IMR-90 (cell line): ENCODE results near the gene VEGFC.

Experiments used
- POLR2A ChIP-seq: IDR thresholded peaks from 2 replicates; pipeline ENCODE4 v1.6.1; 2012; ENCODE audit warnings: mild to moderate bottlenecking, low read depth, low read length
- TF ChIP-seq, protein P1 (sequence below): conservative IDR thresholded peaks from 2 replicates; pipeline ENCODE4 v1.5.1; 2012; ENCODE audit warnings: mild to moderate bottlenecking, low read depth, low read length, improper control_type of control experiment

DNA sequence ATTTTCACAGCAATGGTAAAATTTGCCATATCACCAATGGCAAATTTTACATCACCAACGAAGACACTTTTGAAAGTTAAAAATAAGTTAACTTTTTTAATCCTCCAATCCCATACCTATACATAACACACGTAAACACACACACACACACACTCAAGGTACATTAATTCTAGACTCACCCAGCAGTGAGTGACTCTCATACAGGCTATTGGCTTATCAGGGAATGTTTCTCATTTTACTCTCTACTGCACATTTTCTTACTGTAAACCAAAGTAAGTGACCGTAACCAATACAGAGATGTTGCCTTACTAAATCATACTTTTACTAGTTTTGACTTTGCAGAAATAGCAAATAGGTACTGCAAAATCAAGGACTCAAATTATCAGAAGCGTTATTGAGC lies 2.3 kb downstream of the VEGFC start:
- TF ChIP-seq, protein P1, sequence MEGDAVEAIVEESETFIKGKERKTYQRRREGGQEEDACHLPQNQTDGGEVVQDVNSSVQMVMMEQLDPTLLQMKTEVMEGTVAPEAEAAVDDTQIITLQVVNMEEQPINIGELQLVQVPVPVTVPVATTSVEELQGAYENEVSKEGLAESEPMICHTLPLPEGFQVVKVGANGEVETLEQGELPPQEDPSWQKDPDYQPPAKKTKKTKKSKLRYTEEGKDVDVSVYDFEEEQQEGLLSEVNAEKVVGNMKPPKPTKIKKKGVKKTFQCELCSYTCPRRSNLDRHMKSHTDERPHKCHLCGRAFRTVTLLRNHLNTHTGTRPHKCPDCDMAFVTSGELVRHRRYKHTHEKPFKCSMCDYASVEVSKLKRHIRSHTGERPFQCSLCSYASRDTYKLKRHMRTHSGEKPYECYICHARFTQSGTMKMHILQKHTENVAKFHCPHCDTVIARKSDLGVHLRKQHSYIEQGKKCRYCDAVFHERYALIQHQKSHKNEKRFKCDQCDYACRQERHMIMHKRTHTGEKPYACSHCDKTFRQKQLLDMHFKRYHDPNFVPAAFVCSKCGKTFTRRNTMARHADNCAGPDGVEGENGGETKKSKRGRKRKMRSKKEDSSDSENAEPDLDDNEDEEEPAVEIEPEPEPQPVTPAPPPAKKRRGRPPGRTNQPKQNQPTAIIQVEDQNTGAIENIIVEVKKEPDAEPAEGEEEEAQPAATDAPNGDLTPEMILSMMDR = no peak
- no peak for TF ChIP-seq POLR2A
